ENCODE results near the gene TIAL1. TPM values are rescaled to one million over a fixed set of nuclear protein-coding genes. Genes with fewer than 3 reads are reported as not detected.

The TIAL1 gene
- total and polyA plus RNA-seq, 2 of the 13 experiments (the other 11 are each of a cell fraction or from before 2014, with no cell fraction given): 31.5 to 148 TPM

DNA sequence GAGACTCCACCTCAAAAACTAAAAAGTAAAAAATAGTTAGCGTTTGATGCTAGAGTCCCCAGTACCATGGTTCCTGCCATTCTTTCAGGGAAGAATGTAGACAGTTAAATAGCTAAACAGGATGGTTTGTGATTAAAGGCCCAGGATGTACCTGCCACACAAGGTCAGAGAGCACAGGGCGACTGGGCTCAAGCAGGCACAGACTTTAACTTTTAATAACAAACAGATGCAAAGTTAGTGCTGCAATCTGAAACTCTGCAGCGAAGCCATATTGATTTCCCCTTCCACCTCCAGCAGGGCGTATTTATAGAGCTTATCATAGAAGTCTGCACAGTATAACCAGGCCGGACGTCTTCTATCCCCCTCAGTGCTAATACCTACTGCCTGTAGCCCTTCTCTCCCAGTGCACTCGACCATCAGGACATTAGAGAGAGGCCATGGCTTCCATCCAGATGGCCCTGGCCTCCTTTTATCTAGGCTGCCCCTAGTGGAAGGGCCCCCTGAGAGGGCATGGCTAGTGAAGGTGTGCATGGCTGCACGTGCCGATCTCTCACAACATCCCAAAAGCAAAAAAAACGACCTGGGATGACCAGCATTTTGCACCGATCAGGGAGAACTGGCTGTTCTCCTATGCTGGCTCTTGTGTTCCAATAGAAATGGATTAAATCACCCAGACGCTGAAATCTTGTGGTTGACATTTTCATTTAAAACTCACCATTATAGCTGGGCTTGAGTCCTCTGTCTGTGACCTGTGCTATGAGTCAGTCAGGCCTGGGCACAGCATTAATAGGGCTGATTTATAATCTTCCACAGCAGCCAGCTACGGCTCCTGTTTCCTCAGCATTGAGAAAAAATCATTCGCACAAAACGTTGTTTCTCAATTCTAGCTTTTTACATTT lies 46.8 kb upstream of the TIAL1 start (continued):
- TF ChIP-seq, protein P1, sequence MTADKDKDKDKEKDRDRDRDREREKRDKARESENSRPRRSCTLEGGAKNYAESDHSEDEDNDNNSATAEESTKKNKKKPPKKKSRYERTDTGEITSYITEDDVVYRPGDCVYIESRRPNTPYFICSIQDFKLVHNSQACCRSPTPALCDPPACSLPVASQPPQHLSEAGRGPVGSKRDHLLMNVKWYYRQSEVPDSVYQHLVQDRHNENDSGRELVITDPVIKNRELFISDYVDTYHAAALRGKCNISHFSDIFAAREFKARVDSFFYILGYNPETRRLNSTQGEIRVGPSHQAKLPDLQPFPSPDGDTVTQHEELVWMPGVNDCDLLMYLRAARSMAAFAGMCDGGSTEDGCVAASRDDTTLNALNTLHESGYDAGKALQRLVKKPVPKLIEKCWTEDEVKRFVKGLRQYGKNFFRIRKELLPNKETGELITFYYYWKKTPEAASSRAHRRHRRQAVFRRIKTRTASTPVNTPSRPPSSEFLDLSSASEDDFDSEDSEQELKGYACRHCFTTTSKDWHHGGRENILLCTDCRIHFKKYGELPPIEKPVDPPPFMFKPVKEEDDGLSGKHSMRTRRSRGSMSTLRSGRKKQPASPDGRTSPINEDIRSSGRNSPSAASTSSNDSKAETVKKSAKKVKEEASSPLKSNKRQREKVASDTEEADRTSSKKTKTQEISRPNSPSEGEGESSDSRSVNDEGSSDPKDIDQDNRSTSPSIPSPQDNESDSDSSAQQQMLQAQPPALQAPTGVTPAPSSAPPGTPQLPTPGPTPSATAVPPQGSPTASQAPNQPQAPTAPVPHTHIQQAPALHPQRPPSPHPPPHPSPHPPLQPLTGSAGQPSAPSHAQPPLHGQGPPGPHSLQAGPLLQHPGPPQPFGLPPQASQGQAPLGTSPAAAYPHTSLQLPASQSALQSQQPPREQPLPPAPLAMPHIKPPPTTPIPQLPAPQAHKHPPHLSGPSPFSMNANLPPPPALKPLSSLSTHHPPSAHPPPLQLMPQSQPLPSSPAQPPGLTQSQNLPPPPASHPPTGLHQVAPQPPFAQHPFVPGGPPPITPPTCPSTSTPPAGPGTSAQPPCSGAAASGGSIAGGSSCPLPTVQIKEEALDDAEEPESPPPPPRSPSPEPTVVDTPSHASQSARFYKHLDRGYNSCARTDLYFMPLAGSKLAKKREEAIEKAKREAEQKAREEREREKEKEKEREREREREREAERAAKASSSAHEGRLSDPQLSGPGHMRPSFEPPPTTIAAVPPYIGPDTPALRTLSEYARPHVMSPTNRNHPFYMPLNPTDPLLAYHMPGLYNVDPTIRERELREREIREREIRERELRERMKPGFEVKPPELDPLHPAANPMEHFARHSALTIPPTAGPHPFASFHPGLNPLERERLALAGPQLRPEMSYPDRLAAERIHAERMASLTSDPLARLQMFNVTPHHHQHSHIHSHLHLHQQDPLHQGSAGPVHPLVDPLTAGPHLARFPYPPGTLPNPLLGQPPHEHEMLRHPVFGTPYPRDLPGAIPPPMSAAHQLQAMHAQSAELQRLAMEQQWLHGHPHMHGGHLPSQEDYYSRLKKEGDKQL (CRISPR knock-in tag; IDR thresholded peaks at IDR 0.05; ENCODE audit: low read depth): no peak
- no peak for TF ChIP-seq RNF219 (CRISPR knock-in tag; IDR thresholded peaks at IDR 0.05)
- TF ChIP-seq ZNF720 (CRISPR knock-in tag; IDR thresholded peaks at IDR 0.05): no peak
- TF ChIP-seq, protein P2, sequence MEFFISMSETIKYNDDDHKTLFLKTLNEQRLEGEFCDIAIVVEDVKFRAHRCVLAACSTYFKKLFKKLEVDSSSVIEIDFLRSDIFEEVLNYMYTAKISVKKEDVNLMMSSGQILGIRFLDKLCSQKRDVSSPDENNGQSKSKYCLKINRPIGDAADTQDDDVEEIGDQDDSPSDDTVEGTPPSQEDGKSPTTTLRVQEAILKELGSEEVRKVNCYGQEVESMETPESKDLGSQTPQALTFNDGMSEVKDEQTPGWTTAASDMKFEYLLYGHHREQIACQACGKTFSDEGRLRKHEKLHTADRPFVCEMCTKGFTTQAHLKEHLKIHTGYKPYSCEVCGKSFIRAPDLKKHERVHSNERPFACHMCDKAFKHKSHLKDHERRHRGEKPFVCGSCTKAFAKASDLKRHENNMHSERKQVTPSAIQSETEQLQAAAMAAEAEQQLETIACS (CRISPR knock-in tag; IDR thresholded peaks at IDR 0.05): no peak
- no peak for TF ChIP-seq SRSF9 (IDR thresholded peaks at IDR 0.05; ENCODE audit: borderline replicate concordance, insufficient read depth, low read depth, low read length, poor library complexity, severe bottlenecking)
- TF ChIP-seq IKZF4 (CRISPR knock-in tag; IDR thresholded peaks at IDR 0.05; ENCODE audit: borderline replicate concordance, low read depth, not compliant biosample characterization): no peak
- TF ChIP-seq, protein P3, sequence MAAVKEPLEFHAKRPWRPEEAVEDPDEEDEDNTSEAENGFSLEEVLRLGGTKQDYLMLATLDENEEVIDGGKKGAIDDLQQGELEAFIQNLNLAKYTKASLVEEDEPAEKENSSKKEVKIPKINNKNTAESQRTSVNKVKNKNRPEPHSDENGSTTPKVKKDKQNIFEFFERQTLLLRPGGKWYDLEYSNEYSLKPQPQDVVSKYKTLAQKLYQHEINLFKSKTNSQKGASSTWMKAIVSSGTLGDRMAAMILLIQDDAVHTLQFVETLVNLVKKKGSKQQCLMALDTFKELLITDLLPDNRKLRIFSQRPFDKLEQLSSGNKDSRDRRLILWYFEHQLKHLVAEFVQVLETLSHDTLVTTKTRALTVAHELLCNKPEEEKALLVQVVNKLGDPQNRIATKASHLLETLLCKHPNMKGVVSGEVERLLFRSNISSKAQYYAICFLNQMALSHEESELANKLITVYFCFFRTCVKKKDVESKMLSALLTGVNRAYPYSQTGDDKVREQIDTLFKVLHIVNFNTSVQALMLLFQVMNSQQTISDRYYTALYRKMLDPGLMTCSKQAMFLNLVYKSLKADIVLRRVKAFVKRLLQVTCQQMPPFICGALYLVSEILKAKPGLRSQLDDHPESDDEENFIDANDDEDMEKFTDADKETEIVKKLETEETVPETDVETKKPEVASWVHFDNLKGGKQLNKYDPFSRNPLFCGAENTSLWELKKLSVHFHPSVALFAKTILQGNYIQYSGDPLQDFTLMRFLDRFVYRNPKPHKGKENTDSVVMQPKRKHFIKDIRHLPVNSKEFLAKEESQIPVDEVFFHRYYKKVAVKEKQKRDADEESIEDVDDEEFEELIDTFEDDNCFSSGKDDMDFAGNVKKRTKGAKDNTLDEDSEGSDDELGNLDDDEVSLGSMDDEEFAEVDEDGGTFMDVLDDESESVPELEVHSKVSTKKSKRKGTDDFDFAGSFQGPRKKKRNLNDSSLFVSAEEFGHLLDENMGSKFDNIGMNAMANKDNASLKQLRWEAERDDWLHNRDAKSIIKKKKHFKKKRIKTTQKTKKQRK (IDR thresholded peaks at IDR 0.05; ENCODE audit: low read length): no peak
- no peak for TF ChIP-seq ATM (IDR thresholded peaks at IDR 0.05; ENCODE audit: borderline replicate concordance)
- TF ChIP-seq, protein P4, sequence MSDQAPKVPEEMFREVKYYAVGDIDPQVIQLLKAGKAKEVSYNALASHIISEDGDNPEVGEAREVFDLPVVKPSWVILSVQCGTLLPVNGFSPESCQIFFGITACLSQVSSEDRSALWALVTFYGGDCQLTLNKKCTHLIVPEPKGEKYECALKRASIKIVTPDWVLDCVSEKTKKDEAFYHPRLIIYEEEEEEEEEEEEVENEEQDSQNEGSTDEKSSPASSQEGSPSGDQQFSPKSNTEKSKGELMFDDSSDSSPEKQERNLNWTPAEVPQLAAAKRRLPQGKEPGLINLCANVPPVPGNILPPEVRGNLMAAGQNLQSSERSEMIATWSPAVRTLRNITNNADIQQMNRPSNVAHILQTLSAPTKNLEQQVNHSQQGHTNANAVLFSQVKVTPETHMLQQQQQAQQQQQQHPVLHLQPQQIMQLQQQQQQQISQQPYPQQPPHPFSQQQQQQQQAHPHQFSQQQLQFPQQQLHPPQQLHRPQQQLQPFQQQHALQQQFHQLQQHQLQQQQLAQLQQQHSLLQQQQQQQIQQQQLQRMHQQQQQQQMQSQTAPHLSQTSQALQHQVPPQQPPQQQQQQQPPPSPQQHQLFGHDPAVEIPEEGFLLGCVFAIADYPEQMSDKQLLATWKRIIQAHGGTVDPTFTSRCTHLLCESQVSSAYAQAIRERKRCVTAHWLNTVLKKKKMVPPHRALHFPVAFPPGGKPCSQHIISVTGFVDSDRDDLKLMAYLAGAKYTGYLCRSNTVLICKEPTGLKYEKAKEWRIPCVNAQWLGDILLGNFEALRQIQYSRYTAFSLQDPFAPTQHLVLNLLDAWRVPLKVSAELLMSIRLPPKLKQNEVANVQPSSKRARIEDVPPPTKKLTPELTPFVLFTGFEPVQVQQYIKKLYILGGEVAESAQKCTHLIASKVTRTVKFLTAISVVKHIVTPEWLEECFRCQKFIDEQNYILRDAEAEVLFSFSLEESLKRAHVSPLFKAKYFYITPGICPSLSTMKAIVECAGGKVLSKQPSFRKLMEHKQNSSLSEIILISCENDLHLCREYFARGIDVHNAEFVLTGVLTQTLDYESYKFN (CRISPR knock-in tag; conservative IDR thresholded peaks at IDR 0.05): peak; percentile 36; the same call in 1 of the 2 replicates
- TF ChIP-seq FOXP1 (IDR thresholded peaks at IDR 0.05): no peak
- TF ChIP-seq FOXP1 (CRISPR knock-in tag; IDR thresholded peaks at IDR 0.05): no peak

All from HepG2 (cell line).